ENCODE results near the gene ACOX3. TPM values are rescaled to one million over a fixed set of nuclear protein-coding genes. Genes with fewer than 3 reads are reported as not detected.

Gene ACOX3
- total and polyA plus RNA-seq, 10 of the 15 experiments (the other 5 are each of a cell fraction or from before 2014, with no cell fraction given) = 2.0 to 24.5 (median 14.0) TPM

- no peak for TF ChIP-seq CUX1 (IDR thresholded peaks at IDR 0.05; ENCODE audit: insufficient replicate concordance, low read depth, low read length)
- no peak for TF ChIP-seq ZNF687 (IDR thresholded peaks at IDR 0.05)
- no peak for TF ChIP-seq PKNOX1 (IDR thresholded peaks at IDR 0.05)
- no peak for TF ChIP-seq WRNIP1 (IDR thresholded peaks at IDR 0.05; ENCODE audit: borderline replicate concordance, low read depth, low read length)
- no peak for TF ChIP-seq EP300 (IDR thresholded peaks at IDR 0.05; ENCODE audit: borderline replicate concordance in 1 of 2, control insufficient read depth in 1 of 2, low read depth in 2 of 2, low read length in 2 of 2)
- no peak for TF ChIP-seq MYC (IDR thresholded peaks at IDR 0.05; ENCODE audit: insufficient read depth, insufficient read length, insufficient replicate concordance, low read length, severe bottlenecking)
- no peak for TF ChIP-seq SREBF1 (IDR thresholded peaks at IDR 0.05; ENCODE audit: low read length)
- TF ChIP-seq POLR2AphosphoS2 (IDR thresholded peaks at IDR 0.05; ENCODE audit: low read depth, low read length) = no peak
- no peak for TF ChIP-seq ASH2L (IDR thresholded peaks at IDR 0.05; ENCODE audit: borderline replicate concordance, low read depth)
- TF ChIP-seq SMARCA5 (IDR thresholded peaks at IDR 0.05) = no peak
- no peak for TF ChIP-seq MTA2 (IDR thresholded peaks at IDR 0.05; ENCODE audit: low read depth)
- TF ChIP-seq PBX3 (IDR thresholded peaks at IDR 0.05; ENCODE audit: insufficient replicate concordance, low read depth, low read length) = no peak
- no peak for TF ChIP-seq NFYB (IDR thresholded peaks at IDR 0.05; ENCODE audit: insufficient read depth, low read depth, low read length)
- TF ChIP-seq ZBTB33 (IDR thresholded peaks at IDR 0.05) = no peak
Measured at GRCh38 chr4:8334786-8335460, 105.6 kb downstream of the ACOX3 start (continued).
